Measurements from ENCODE around the gene BRAT1.

The BRAT1 gene

DNA sequence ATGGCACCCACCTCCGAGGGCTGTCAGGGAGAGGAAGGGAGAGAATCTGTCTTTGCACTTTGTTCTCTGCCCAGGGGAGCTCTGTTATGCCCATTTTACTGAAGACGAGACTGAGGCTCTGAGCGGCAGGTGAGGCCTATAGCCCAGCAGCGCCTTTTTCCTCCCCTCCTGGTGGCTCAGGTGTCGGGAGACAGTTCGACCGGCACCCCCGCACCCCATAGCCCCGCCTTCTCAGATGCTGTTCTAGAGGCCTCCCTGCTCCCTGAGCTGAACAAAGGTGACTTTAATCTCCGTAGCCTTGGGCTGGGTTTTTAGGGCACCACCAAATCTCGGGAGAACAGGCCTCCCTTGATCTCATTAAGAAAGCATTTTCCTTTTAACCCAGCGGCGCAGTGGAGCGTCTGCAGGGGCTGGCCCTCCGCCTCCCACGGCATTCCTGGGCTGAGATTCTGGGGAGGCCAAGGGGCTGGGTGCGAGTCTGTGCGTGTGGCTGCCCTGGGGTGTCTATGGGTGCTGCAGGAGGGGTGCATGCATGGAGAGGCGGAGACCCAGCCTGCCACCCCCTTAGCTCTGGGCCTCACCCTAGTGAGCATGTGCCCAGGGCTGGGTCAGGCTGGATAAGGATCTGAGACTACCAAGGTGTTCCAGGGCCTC, 32.4 kb downstream of the BRAT1 start:
- no peak for DNase-seq

DNA sequence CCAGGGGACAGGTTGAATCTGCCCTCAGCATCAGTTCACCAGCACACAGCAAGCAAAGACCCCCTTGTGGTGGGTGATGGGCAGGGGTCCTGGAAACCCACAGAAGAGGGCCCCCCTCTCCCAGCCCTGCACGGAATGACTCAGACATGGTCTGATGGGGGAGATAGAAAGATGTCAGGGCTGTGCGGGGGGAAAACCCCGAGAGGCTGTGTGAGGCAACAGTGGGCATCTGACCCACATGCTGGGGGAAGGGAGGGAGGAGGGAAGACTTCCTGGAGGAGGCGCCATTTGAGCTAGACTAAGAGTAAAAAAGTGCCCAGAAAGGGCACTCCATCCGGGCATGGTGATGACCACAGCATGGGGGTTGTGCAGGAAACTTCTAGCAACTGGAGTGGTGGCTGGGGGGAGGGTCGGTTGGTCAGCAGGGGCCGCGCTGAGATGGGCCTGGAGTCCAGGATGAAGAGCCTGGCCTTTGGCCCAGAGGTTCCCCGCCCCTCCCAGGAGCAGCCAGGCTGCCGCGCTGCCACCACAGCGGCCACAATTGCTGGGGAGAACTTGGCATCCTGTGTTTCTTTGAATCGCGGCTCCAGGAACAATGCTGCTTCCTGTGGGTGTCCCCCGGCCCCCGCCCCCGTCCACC, 33.3 kb downstream of the BRAT1 start:
- DNase-seq: peak; percentile 67

DNA sequence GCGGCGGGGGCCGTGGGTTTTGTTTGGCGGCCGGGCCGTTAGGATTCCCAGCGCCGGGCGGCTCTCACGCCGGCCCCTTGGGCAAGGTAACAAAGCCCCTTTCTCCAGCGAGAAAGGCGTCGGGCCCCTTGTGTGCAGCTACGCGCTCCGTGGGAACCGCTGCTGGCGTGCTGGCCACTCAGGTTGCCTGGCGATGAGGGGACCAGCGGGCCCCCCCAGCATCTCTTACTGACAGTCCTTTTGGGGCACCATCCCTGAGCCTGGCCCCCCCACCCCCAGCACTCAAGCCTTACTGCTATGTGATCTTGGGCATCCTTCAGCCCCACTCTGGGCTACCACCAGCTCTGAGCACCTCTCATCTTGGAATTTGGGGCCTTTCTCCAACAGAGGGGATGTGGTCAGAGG, 34.0 kb downstream of the BRAT1 start:
- no peak for DNase-seq

DNA sequence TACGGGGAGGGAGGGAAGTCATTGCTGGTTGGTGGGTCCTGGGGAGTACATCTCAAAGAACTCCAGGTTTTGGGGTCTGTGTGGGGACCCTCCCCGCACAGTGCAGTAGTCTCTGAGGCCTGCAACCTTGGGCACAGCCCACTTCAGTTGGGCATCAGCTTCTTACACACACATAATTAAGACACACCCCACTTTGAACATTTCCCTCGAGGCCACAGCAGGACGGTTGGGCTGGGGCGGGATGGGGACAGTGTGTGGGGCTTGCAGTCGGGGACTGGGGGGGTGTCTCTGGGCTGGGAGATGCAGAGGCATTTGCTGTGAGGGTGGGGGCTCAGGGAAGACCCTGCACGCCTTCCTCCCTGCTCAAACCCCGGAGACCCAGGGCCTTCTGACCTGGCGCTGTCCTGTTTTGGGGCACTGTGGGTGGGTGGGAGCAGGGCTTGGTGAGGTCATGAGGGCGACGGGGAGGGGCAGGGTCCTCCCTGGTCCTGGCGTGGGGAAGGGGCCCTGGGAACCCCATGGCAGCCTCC, 34.5 kb downstream of the BRAT1 start:
- no peak for DNase-seq

DNA sequence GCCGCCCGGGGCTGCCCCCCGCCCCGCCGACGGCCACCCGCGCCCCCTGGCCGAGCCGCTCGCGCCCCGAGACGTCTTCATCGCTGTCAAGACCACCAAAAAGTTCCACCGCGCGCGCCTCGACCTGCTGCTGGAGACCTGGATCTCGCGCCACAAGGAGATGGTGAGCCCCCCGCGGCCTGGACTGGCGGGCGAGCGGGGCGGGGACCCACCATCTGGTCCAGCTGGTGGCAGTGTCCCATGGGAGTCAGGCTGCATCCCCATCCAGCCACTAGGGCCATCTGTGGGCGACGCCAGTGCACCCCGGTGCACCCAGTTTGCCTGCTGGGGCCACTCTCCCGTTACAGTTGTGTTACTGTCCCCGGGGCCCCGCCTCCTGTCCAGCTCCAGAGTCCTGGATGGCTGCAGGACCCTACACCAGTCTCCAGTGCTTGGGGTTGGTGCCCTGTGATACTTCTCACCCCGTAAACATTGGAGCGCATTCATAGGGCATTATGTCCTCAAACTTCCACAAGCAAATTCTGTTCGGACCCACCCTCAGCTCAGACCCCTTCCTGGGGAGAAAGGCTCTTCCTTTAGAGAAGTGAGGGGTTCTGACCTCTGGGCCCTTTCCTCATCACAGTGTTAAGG, 35.1 kb downstream of the BRAT1 start:
- DNase-seq: no peak

DNA sequence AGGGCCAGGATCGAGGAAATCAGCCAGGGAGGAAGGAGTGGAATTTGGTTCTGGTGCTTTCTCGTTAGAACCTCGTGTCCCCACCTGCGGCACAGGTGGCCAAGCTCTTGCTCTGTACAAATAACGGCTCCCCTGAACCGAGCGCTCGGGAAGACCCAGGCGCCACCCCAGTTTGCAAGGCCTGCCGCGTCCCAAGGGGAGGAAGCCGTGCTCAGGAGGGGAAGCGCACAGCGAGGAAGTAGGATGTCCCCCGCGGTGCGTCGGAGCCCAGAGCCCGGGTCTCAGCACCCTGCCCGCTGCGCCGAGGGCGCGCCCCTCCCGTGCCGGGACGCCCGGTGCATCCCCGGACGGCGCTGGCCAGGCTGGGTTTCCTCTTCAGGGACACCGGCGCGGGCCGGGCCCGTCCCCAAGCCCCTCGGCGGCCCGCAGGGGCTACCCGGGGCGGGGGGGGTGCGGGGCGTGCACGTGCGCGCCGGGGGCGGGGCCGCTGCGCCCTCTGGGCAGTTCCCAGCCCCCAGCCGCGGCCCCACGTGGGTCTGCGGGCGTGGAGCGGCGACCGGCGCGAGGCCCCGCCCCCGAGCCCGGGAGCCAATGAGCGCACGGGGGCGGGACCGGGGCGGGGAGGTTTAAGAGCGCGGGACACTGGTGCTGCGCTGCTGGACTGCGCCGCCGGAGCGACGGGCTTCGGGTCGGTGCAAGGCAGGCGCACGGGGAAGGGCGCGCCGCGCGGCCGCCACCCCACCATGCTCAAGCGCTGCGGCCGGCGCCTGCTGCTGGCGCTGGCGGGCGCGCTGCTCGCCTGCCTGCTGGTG, 36.0 kb downstream of the BRAT1 start, which contains the start of gene LFNG:
TSS of gene LFNG (plus strand) at position 656 of the 812 bp plus-strand sequence. CDS start at position 744, 88 bp downstream.
- peak; percentile 76 for DNase-seq

DNA sequence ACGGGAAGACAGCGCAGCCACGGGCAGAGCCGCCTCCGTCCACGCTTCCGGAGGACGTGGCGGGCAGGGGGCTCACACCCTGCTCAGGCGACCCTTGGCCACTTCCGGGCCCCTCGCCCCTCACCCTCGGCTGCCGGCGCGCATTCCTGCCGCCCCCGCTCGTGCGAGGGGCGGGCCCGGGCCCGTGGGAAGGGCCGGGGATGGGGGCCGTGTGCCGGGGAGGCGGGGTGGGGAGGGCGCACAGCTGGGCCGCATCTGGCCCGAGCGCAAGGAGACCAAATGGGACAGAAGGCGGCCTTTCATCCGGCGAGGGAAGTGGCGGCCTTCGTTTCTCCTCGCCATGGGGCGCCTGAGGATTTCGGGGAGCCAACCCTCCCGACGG, 36.6 kb downstream of the BRAT1 start:
- no peak for DNase-seq

DNA sequence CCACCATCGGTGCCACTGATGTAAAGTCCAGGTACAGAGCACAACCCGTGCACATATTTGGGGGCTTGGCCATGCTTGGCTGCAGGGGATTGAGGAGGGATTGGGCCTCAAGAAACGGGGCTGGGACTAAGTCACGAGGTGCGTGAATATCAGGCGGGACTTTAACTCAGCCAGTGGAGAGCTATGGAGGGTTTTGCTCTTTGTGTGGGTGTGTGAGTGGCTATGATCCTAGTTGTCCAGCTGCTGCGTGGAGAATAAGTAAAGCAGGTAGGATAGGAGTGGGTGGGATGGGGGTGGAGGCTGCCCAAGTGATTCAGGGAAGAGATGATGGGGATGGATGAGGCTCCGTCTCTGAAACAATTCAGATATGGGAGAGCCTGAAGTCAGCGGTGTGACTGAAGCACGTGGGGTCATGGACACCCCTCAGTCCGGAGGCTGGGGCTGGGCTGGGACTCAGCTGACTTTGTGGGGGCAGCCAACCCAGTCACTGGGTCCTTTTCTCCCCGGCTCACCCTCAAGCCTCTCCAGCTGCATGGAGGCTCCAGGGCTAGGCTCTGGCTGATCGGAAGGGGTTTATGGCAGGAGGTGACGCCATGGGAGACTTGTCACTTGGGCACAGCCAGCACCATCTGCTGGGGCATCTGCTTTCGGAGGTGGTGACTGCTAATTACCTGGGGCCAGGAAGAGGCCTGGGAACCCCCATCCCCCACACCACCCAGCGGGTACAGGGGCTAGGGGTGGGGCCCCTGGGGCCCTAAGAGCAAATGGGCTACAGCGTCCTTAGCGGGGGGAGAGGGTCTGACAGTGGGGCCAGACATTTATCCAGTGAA, 37.4 kb downstream of the BRAT1 start:
- DNase-seq: no peak

DNA sequence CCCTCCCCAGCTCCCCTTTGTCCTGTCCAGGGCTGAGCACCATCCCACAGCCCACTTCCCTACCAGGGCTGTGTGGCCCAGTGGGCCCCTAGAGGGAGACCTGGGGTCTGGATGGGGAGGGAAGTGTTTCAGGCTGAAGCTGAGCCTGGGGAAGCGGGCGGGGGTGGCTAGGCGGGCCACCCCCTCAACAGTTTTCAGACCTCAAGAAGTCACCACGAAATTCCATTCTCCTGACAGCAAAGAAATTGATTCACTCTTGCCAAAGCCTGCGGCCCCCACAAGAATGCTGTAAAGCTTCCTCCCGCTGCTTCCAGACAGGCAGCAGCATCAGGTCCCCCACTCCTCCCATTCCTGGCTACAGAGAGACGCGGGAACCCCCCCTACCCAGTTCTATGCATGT, 38.3 kb downstream of the BRAT1 start:
- DNase-seq: no peak

DNA sequence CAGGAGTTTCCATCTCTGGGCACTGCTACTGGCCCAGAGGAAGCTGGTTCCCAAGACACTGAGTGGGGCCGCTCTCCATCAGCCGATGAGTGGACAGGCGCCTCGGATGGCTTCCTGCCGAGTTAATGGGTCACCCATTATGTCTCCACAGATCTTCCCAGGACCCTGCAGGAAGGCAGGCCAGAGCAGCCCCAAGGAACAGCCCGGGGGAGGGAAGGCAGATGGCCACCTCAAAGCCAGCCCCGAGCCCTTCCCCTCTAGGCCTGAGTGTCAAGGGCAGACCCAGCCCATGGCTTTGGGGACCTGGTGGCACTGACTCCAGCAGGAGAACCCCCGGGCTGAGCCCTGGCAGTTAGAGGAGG, 39.1 kb downstream of the BRAT1 start:
- no peak for DNase-seq

DNA sequence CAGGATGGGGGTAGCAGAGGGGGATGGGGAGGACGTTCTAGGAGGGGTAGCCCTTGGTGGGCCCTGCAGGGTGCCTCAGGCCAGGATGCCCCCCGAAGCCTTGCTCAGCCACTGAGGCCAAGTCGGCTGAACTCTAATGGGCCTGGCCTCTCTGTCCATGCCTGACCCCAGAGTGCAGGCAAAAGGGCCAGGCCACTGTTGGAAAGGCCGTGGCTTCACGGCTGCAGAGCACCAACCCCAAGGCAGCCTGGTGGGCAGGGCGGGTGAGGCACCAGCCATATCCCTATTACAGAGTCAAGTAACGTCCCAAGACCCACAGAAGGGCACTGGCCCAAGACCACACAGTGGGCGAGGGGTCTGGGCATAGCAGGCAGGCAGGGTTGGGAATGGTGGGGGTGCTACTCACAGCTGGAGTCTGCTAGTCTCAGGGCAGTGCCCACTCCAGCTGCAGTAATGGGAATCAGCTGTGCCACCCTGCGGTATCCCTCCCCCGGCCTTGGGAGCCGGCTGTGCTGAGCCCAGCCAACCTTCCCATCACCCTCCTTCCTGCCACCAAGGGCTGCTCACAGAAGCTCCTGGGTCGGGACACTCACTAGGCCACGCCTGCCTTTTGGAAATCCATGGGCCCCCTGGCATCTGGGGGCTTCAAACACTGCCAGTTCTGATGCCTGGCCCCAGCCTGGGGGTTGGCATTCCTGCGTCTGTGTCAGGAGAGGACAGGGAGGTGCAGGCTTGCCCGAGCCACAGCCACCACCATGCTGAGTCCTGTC, 39.7 kb downstream of the BRAT1 start:
- no peak for DNase-seq

DNA sequence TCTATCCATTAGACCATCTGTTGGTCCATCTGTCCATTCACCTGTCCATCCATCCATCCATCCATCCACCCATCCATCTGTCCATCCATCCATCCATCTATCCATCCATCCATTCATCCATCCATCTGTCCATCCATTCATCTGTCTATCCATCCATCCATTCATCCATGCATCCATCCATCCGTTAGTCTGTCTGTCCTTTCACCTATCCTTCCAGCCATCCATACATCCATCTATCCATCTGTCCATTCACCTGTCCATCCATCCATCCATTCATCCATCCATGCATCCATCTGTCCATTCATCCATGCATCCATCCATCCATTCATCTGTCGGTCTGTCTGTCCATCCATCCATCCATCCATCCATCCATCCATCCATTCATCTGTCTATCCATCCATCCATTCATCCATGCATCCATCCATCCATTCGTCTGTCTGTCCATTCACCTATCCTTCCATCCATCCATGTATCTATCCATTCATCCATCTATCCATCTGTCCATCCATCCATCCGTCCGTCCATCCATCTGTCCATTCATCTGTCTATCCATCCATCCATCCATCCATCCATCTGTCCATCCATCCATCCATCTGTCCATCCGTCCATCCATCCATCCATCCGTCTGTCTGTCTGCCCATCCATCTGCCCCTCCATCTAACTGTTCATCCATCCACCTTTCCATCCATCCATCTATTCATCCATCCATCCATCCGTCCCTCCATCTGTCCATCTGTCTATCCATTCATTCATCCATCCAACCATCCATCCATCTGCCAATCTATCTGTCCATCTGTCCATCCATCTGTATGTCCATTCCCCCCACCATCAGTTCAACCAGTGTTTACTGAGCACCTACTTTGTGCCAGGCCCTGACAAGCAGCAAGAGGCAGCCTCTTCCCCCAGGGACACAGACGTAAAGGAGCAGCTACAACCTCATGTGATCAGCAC, 40.6 kb downstream of the BRAT1 start:
- DNase-seq: no peak

DNA sequence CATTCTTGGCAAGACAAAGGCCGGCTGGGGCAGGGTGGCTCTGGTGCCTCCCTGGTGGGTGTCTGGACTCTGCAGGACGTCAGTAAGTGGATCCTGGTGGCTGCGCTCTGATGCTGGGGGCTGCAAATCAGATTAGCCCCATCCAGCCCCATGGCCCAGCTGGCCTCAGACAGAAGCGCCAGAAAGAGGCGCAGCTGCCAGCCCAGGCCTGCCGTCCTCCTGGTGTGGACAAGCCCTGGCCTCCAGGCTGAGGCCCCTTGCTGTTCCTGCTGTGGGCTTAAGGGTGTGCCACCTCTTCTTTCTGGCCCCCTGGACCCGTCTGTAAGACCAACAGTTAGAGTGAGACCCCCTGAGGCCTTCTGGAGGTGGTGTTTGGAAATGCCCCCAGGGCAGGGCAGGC, 41.6 kb downstream of the BRAT1 start:
- no peak for DNase-seq

DNA sequence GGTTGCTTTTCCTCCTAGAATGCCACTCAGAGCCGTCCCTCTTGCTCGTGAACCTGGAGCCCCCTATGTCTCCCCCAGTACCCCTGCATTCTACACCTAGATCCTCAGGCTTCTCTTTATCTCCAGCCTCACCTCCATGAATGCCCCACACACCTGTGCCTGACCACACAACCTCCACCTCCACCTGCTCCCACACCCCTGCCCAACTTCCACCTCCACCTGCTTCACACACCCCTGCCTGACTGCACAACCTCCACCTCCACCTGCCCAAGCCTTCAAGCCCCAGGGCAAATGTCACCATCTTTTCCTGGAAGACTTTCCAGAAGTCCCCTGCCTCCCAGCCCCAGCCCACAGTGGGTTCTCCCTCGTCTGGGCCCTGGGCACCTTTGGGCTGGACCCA, 42.6 kb downstream of the BRAT1 start:
- no peak for DNase-seq

DNA sequence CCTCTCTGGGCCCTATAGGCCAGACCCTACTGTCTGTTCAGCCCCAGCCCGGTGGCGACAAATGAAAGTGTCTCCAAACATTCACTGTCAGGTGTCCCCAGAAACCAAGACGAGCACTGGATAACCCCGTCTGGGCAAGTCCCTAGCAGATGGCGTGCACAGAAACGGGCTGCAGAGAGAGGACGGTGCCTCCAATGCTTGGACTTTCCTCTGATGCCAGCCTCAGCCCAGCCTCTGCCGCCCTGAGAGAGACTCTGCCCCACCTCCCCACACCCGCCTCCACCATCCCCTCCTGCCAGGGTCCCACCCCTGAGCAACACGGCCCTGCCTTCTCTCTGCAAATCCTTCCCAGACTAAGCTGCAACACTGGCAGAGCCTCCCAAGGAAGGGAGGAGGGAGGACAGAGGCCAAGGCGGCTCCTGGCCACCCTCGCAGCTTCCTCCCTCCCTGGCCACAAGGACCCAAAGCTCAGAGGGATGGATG, 43.1 kb downstream of the BRAT1 start:
- no peak for DNase-seq

DNA sequence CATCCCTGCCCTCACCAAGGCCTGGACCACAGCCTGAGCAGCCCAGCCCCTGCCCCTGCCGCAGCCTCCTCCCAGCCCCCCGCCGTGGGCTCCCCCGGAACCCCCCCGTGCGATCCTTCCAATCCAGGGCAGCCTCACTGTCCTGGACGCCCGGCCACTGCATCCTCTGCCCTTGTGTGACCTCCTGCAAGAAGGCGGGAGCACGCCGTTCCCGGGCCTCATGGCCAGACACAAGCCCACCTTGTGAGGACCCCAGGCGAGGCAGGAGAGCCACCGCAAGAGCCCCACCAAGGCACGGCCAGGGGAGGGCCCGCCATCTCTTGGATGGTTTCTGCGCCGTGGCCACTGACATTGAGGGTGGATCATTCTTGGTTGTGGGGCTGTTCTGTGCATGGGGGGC, 43.6 kb downstream of the BRAT1 start:
- DNase-seq: no peak

DNA sequence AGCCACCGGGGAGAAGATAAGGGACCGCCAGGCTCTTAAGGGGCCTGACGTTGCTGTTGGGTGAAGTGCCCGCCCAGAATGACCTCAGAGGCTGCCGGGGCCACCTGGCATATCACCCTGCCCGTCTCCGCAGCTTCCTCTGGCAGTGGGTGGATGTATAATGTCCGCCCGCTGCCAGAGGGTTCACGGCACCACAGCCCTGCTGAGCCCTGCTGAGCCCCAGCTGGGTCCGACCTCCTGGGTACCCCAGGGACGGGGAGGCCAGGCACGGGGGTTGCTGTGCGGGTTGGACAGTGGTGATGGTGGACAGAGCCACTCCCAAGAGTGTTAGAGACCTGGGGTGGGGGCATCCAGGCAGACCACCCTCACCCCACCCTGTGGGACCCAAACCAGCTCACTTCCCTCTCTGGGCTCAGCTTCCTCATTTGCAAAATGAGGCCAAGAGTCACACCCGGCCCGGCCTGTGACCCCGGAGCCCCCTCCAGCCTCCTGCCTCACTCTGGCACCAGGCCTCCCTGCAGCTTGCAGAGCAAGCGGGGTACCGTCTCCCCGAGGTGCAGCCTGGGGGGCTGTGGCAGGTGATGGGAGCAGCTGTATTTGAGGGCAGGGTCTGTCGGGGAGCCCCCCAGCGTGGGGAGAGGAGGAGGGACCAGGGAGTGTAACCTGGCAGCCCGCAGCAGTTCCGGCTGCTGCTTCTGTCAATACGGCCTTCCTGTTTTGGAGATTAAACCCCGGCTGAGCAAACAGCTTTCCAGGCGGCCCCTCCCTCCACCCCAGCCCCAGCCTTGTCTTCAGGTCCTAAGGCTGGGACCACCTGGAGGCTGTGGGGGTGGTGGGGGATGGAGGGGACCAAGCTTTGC, 44.2 kb downstream of the BRAT1 start:
- DNase-seq: peak; percentile 53

DNA sequence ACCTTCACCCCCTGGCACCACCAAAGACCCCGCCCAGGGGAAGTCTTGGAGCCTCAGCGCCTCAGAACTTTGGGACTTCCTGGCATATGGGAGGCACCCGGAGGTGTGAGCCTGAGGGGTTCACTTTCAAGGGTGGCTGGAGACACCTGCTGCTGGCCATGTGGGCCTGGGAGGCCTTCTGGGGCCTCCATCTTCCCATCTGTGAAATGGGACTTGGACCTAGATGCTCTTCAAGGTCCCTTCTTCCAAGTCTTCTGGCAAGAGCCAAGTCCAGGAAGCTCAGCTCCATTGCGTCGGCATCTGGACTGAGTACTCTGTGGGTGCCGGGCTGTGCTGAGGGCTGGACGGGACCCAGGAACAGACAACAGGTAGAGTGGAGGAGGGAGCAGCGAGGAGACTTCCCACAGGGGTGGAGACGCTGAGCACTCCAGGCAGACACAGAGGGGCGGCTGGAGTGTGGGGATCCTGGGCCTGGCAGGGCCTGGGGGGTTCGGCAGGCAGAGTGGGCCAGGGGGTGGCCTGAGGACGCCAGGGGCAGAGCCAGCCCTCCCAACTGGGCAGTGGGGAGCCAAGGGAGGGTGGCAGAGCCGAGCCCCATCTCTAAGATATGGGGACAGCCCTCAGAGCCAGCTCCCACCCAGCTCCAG, 45.1 kb downstream of the BRAT1 start:
- no peak for DNase-seq
